ENCODE measurements around the gene C1orf167. TPM values are rescaled to one million over a fixed set of nuclear protein-coding genes. Genes with fewer than 3 reads are reported as not detected.

The C1orf167 gene
- total and polyA plus RNA-seq, 2 donors (not counting 1 experiment from before 2014, with no cell fraction given): not detected

- Histone ChIP-seq H3K4me3 (ENCODE audit: control extremely low read depth in 1 of 5, extremely low read depth in 1 of 5, insufficient read depth in 1 of 5, low read depth in 2 of 5, low read length in 4 of 5) (no peak overlapping the region), H3K9ac (ENCODE audit: low read length) (no peak overlapping the region), H3K4me1 (ENCODE audit: control insufficient read depth in 2 of 2, insufficient read depth in 2 of 2, low read length in 2 of 2) (peaks cover 0 to 4% of the 10 kb centered on the region in 2 donors), H3K27me3 (replicated peaks in 1 of 4; ENCODE audit: control extremely low read depth in 1 of 4, control insufficient read depth in 3 of 4, insufficient read depth in 4 of 4, low read length in 3 of 4) (no peaks in the 10 kb centered on the region), H3K4me2 (replicated peaks; ENCODE audit: low read depth, low read length, poor library complexity, severe bottlenecking) (no peak overlapping the region), H3K36me3 (replicated peaks in 1 of 2; ENCODE audit: control extremely low read depth in 1 of 2, control insufficient read depth in 1 of 2, extremely low read depth in 1 of 2, insufficient read depth in 2 of 2, low read length in 1 of 2) (peaks cover 0 to 27% of the 10 kb centered on the region in 2 experiments), H4K20me1 (ENCODE audit: control insufficient read depth, insufficient read depth, low read length, poor library complexity, severe bottlenecking) (peaks cover 12% of the 10 kb centered on the region), H3K9me3 (ENCODE audit: control extremely low read depth in 1 of 3, control insufficient read depth in 2 of 3, insufficient read depth in 1 of 3, low read length in 2 of 3) (no peaks in the 10 kb centered on the region), H2AFZ (ENCODE audit: insufficient read depth, low read depth, low read length, poor library complexity, severe bottlenecking) (no peak overlapping the region), H3K27ac (ENCODE audit: low read length in 2 of 2) (no peak overlapping the region), H3K79me2 (ENCODE audit: control insufficient read depth, insufficient read depth, low read length) (peaks cover 20% of the 10 kb centered on the region)
- intact Hi-C loops (cut with micrococcal nuclease): no loop called here
- Mint-ChIP-seq H3K4me3 (no peak overlapping the region), H3K4me1 (peaks cover 8% of the 10 kb centered on the region), H3K27ac (no peak overlapping the region), H3K9me3 (ENCODE audit: insufficient read depth) (no peaks in the 10 kb centered on the region), H3K27me3 (no peaks in the 10 kb centered on the region)
- WGBS (ENCODE audit: insufficient coverage): 93% methylated on average over 19 of the region's 20 CpGs
- ATAC-seq (ENCODE audit: low read depth) (no peak), DNase-seq (no peak)
- ChIA-PET CTCF (no interaction called here), POLR2A (no interaction called here)
- no peak for TF ChIP-seq CTCF (IDR thresholded peaks at IDR 0.05)
- TF ChIP-seq EZH2 (IDR thresholded peaks at IDR 0.05; ENCODE audit: borderline replicate concordance, insufficient read depth, low read depth, low read length, poor library complexity, severe bottlenecking): no peak
Observed at GRCh38 chr1:11746795-11747487, 15.1 kb upstream of the C1orf167 start.
